SK-N-SH (cell line): ENCODE measurements around the gene DSP. TPM values are rescaled to one million over a fixed set of nuclear protein-coding genes. Genes with fewer than 3 reads are reported as not detected.

Experiments
- CTCF ChIA-PET: fragments of 300-600, 350-600 bp; formaldehyde crosslinking; extraction: SDS; loops from one replicate; lab custom pipeline; 2021; lab: Yijun Ruan, JAX
- POLR2A ChIA-PET: fragments of 350-600 bp; sonication (Branson Sonifier 250); formaldehyde crosslinking; extraction: SDS; loops from one replicate; lab custom pipeline; 2020; ENCODE audit warnings: antibody characterized with exemption, inconsistent platforms; lab: Yijun Ruan, JAX
- DNase-seq: peaks from one replicate; pipeline ENCODE4 v3.0.0; 2012
- H2AFZ ChIP-seq: fragments of 200-600 bp; sonication (generic); 2 replicates; pipeline ENCODE4 v1.8.1; 2016; ENCODE audit warnings: antibody characterized with exemption, mild to moderate bottlenecking, low read depth
- H3F3A ChIP-seq: fragments of 200-600 bp; sonication (generic); replicated peaks from 2 replicates; pipeline ENCODE3; 2016; ENCODE audit warnings: antibody characterized with exemption, mild to moderate bottlenecking; ENCODE audit not compliant: insufficient read depth
- H3K27ac ChIP-seq, 2 experiments: fragments of 200-500 bp in 1 of 2; fragments of 200-600 bp in 1 of 2; sonication (Bioruptor generic) in 1 of 2; sonication (generic), shearing (Covaris generic) in 1 of 2; 2 replicates each; pipeline versions ENCODE4 v1.5.1 to v1.6.1; 2014 to 2016; ENCODE audit warnings: low read depth in 2 of 2, inconsistent platforms in 1 of 2, low read length in 1 of 2, mild to moderate bottlenecking in 1 of 2, mixed read lengths in 1 of 2
- H3K27me3 ChIP-seq: fragments of 200-600 bp; sonication (generic), shearing (Covaris generic); 2 replicates; pipeline ENCODE4 v1.6.1; 2016; ENCODE audit warnings: mixed run types; ENCODE audit not compliant: insufficient read depth
- H3K36me3 ChIP-seq, 2 experiments: fragments of 200-500 bp in 1 of 2; fragments of 200-600 bp in 1 of 2; sonication (Bioruptor generic) in 1 of 2; sonication (generic) in 1 of 2; replicated peaks in 1 of 2; 2 replicates each; pipeline versions ENCODE3 to v1.5.1; 2014 to 2016; ENCODE audit warnings: low read length in 1 of 2, mild to moderate bottlenecking in 1 of 2; ENCODE audit not compliant: insufficient read depth in 2 of 2, control insufficient read depth in 1 of 2
- H3K4me1 ChIP-seq, 2 experiments: fragments of 200-500 bp in 1 of 2; fragments of 200-600 bp in 1 of 2; sonication (Bioruptor generic) in 1 of 2; sonication (generic), shearing (Covaris generic) in 1 of 2; 2 replicates each; pipeline versions ENCODE4 v1.5.1 to v1.6.1; 2014 to 2016; ENCODE audit warnings: low read depth in 1 of 2, low read length in 1 of 2, mixed run types in 1 of 2; ENCODE audit not compliant: insufficient read depth in 2 of 2, control insufficient read depth in 1 of 2
- H3K4me2 ChIP-seq: fragments of 200-600 bp; sonication (generic), shearing (Covaris generic); 2 replicates; pipeline ENCODE4 v1.6.1; 2017; ENCODE audit warnings: mixed run types
- H3K4me3 ChIP-seq, 2 experiments: fragments of 200-500 bp in 1 of 2; fragments of 200-600 bp in 1 of 2; sonication (Bioruptor generic) in 1 of 2; sonication (generic), shearing (Covaris generic) in 1 of 2; 2 replicates each; pipeline versions ENCODE4 v1.5.1 to v1.8.1; 2014 to 2016; ENCODE audit warnings: low read depth in 2 of 2, inconsistent platforms in 1 of 2, low read length in 1 of 2, mild to moderate bottlenecking in 1 of 2, mixed read lengths in 1 of 2, moderate library complexity in 1 of 2
- H3K79me2 ChIP-seq: fragments of 200-600 bp; sonication (generic); 2 replicates; pipeline ENCODE4 v1.8.1; 2017; ENCODE audit warnings: mild to moderate bottlenecking; ENCODE audit not compliant: insufficient read depth
- H3K9ac ChIP-seq: fragments of 200-600 bp; sonication (generic); 2 replicates; pipeline ENCODE4 v1.6.1; 2017; ENCODE audit warnings: mixed run types
- H3K9me2 ChIP-seq: fragments of 200-600 bp; sonication (generic); 2 replicates; pipeline ENCODE4 v1.6.1; 2017; ENCODE audit warnings: mixed run types
- H3K9me3 ChIP-seq: fragments of 200-600 bp; sonication (generic); 2 replicates; pipeline ENCODE4 v1.6.1; 2017; ENCODE audit warnings: mixed run types, mild to moderate bottlenecking, moderate library complexity
- H4K20me1 ChIP-seq: fragments of 200-600 bp; sonication (generic); 2 replicates; pipeline ENCODE4 v1.6.1; 2017; ENCODE audit warnings: mild to moderate bottlenecking, mixed run types; ENCODE audit not compliant: insufficient read depth
- CHD2 ChIP-seq: fragments of 150-350 bp; IDR thresholded peaks from 2 replicates; pipeline ENCODE4 v1.6.1; 2018; ENCODE audit warnings: low read length; ENCODE audit not compliant: partially characterized antibody
- EP300 ChIP-seq, 2 experiments: IDR thresholded peaks; 2 replicates each; pipeline versions ENCODE4 v1.4.0 to v1.6.1; 2012; ENCODE audit warnings: borderline replicate concordance in 1 of 2, low read depth in 1 of 2, low read length in 1 of 2
- FOSL2 ChIP-seq: IDR thresholded peaks from 2 replicates; pipeline ENCODE4 v1.4.0; 2012; ENCODE audit warnings: low read depth, mild to moderate bottlenecking, moderate library complexity, borderline replicate concordance
- GABPA ChIP-seq: IDR thresholded peaks from 2 replicates; pipeline ENCODE4 v1.4.0; 2012; ENCODE audit warnings: low read depth, mild to moderate bottlenecking
- GATA2 ChIP-seq: sonication (generic); formaldehyde crosslinking; IDR thresholded peaks from 2 replicates; pipeline ENCODE4 v1.5.0; 2020; ENCODE audit warnings: mild to moderate bottlenecking, missing genetic modification reagents
- NRF1 ChIP-seq: IDR thresholded peaks from 2 replicates; pipeline ENCODE4 v1.6.1; 2012; ENCODE audit warnings: low read depth, mild to moderate bottlenecking, low read length
- RFX5 ChIP-seq: IDR thresholded peaks from 2 replicates; pipeline ENCODE4 v1.6.1; 2012; ENCODE audit warnings: mild to moderate bottlenecking, improper control_type of control experiment, low read length
- SMC3 ChIP-seq: IDR thresholded peaks from 2 replicates; pipeline ENCODE4 v1.6.1; 2012; ENCODE audit warnings: low read depth, low read length, improper control_type of control experiment
- TAF1 ChIP-seq: IDR thresholded peaks from 2 replicates; pipeline ENCODE4 v1.6.1; 2012; ENCODE audit warnings: low read depth, mild to moderate bottlenecking, low read length, moderate library complexity, borderline replicate concordance
- TCF12 ChIP-seq: IDR thresholded peaks from 2 replicates; pipeline ENCODE4 v1.4.0; 2012
- WGBS: methylation state at CpG from one replicate; pipeline ENCODE4 v1.1.6; 2017; ENCODE audit warnings: low lambda C conversion rate; 5-methylcytosine and 5-hydroxymethylcytosine counted together
- polyA plus RNA-seq, 3 experiments: library from polyadenylated mRNA; depleted of rRNA; stranded (reverse); fragments of >200 nt; gene quantifications; 2 replicates each; pipeline ENCODE4 v1.2.3, GENCODE V29; 2012
- TF ChIP-seq, protein P1 (sequence below): fragments of 150-350 bp; IDR thresholded peaks from 2 replicates; pipeline ENCODE4 v1.6.1; 2017; ENCODE audit warnings: antibody characterized with exemption, low read length, low read depth, borderline replicate concordance
- TF ChIP-seq, protein P2 (sequence below): IDR thresholded peaks from 2 replicates; pipeline ENCODE4; 2012
- TF ChIP-seq, protein P3 (sequence below): IDR thresholded peaks from 2 replicates; pipeline ENCODE4 v1.6.1; 2012; ENCODE audit warnings: mild to moderate bottlenecking, low read depth, low read length, moderate library complexity

DSP gene
- polyA plus RNA-seq, 1 of the 3 experiments (the other 2 are of a cell fraction): 0.02 TPM

DNA sequence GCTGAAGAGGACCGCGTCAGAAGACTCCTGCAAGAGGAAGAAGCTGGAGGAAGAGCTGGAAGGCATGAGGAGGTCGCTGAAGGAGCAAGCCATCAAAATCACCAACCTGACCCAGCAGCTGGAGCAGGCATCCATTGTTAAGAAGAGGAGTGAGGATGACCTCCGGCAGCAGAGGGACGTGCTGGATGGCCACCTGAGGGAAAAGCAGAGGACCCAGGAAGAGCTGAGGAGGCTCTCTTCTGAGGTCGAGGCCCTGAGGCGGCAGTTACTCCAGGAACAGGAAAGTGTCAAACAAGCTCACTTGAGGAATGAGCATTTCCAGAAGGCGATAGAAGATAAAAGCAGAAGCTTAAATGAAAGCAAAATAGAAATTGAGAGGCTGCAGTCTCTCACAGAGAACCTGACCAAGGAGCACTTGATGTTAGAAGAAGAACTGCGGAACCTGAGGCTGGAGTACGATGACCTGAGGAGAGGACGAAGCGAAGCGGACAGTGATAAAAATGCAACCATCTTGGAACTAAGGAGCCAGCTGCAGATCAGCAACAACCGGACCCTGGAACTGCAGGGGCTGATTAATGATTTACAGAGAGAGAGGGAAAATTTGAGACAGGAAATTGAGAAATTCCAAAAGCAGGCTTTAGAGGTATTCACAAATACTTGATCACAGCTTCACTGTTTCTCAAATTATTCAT, 39.6 kb downstream of the DSP start:
- no peaks in the 10 kb centered on the region for H3K9me3 ChIP-seq
- TF ChIP-seq, protein P1, sequence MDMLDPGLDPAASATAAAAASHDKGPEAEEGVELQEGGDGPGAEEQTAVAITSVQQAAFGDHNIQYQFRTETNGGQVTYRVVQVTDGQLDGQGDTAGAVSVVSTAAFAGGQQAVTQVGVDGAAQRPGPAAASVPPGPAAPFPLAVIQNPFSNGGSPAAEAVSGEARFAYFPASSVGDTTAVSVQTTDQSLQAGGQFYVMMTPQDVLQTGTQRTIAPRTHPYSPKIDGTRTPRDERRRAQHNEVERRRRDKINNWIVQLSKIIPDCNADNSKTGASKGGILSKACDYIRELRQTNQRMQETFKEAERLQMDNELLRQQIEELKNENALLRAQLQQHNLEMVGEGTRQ: no peak
- TF ChIP-seq, protein P2, sequence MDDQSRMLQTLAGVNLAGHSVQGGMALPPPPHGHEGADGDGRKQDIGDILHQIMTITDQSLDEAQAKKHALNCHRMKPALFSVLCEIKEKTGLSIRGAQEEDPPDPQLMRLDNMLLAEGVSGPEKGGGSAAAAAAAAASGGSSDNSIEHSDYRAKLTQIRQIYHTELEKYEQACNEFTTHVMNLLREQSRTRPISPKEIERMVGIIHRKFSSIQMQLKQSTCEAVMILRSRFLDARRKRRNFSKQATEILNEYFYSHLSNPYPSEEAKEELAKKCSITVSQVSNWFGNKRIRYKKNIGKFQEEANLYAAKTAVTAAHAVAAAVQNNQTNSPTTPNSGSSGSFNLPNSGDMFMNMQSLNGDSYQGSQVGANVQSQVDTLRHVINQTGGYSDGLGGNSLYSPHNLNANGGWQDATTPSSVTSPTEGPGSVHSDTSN: no peak
- H3K79me2 ChIP-seq: no peaks in the 10 kb centered on the region
- POLR2A ChIA-PET: interaction anchor here (1.0 kb wide), 1 partner anchor 13 kb away, joined by 3 read pairs; no protein-coding TSS in a partner anchor
- no peak overlapping the region for H3K4me3 ChIP-seq
- 59% methylated on average over 14 of the region's 14 CpGs for WGBS
- no peaks in the 10 kb centered on the region for H3K36me3 ChIP-seq
- no peaks in the 10 kb centered on the region for H3K9me2 ChIP-seq
- no peak for DNase-seq
- H2AFZ ChIP-seq: no peak overlapping the region
- H3K27ac ChIP-seq: no peak overlapping the region
- H4K20me1 ChIP-seq: no peaks in the 10 kb centered on the region
- peaks cover 50% of the 10 kb centered on the region; the same call in 1 of the 2 replicates for H3K27me3 ChIP-seq
- no peaks in the 10 kb centered on the region for H3K4me1 ChIP-seq
- no peak overlapping the region for H3K9ac ChIP-seq
- H3F3A ChIP-seq: no peaks in the 10 kb centered on the region
- no peak overlapping the region for H3K4me2 ChIP-seq
- CTCF ChIA-PET: no interaction called here

DNA sequence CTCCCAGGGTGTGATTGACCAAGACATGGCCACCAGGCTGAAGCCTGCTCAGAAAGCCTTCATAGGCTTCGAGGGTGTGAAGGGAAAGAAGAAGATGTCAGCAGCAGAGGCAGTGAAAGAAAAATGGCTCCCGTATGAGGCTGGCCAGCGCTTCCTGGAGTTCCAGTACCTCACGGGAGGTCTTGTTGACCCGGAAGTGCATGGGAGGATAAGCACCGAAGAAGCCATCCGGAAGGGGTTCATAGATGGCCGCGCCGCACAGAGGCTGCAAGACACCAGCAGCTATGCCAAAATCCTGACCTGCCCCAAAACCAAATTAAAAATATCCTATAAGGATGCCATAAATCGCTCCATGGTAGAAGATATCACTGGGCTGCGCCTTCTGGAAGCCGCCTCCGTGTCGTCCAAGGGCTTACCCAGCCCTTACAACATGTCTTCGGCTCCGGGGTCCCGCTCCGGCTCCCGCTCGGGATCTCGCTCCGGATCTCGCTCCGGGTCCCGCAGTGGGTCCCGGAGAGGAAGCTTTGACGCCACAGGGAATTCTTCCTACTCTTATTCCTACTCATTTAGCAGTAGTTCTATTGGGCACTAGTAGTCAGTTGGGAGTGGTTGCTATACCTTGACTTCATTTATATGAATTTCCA, 43.9 kb downstream of the DSP start:
- Histone ChIP-seq H3K4me2 (no peak overlapping the region), H3K9ac (no peak overlapping the region), H3K9me2 (no peaks in the 10 kb centered on the region), H3K4me1 (peaks cover 0 to 3% of the 10 kb centered on the region in 2 experiments; a peak in 2 of 4 replicates), H3K27me3 (peaks cover 21% of the 10 kb centered on the region; the same call in 1 of the 2 replicates), H3F3A (peaks cover 3% of the 10 kb centered on the region), H3K9me3 (no peaks in the 10 kb centered on the region), H3K27ac (no peak overlapping the region), H2AFZ (no peak overlapping the region), H3K79me2 (peaks cover 4% of the 10 kb centered on the region), H4K20me1 (no peaks in the 10 kb centered on the region), H3K36me3 (no peaks in the 10 kb centered on the region), H3K4me3 (no peak overlapping the region)
- CTCF ChIA-PET: interaction anchor here (1.7 kb wide), 1 partner anchor 11 kb away, joined by 4 read pairs; no protein-coding TSS in a partner anchor
- 85% methylated on average over 28 of the region's 28 CpGs for WGBS
- TF ChIP-seq NRF1 (no peak), FOSL2 (no peak), GATA2 (CRISPR knock-in tag) (no peak), RFX5 (no peak), GABPA (no peak), TCF12 (no peak), EP300 (IDR thresholded peaks at IDR 0.05; ENCODE audit: borderline replicate concordance in 1 of 2, low read depth in 1 of 2, low read length in 1 of 2) (no peak), TAF1 (no peak), CHD2 (no peak), SMC3 (no peak)
- TF ChIP-seq, protein P3, sequence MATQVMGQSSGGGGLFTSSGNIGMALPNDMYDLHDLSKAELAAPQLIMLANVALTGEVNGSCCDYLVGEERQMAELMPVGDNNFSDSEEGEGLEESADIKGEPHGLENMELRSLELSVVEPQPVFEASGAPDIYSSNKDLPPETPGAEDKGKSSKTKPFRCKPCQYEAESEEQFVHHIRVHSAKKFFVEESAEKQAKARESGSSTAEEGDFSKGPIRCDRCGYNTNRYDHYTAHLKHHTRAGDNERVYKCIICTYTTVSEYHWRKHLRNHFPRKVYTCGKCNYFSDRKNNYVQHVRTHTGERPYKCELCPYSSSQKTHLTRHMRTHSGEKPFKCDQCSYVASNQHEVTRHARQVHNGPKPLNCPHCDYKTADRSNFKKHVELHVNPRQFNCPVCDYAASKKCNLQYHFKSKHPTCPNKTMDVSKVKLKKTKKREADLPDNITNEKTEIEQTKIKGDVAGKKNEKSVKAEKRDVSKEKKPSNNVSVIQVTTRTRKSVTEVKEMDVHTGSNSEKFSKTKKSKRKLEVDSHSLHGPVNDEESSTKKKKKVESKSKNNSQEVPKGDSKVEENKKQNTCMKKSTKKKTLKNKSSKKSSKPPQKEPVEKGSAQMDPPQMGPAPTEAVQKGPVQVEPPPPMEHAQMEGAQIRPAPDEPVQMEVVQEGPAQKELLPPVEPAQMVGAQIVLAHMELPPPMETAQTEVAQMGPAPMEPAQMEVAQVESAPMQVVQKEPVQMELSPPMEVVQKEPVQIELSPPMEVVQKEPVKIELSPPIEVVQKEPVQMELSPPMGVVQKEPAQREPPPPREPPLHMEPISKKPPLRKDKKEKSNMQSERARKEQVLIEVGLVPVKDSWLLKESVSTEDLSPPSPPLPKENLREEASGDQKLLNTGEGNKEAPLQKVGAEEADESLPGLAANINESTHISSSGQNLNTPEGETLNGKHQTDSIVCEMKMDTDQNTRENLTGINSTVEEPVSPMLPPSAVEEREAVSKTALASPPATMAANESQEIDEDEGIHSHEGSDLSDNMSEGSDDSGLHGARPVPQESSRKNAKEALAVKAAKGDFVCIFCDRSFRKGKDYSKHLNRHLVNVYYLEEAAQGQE: no peak
- POLR2A ChIA-PET: no interaction called here
- DNase-seq: no peak
